ENCODE results near the gene ZPLD1. TPM values are rescaled to one million over a fixed set of nuclear protein-coding genes. Genes with fewer than 3 reads are reported as not detected.
A peak's percentile ranks its signal among the peaks of the same experiment; 100 is the strongest.

The ZPLD1 gene
- total RNA-seq, 1 experiment from 2014 or later = not detected

DNA sequence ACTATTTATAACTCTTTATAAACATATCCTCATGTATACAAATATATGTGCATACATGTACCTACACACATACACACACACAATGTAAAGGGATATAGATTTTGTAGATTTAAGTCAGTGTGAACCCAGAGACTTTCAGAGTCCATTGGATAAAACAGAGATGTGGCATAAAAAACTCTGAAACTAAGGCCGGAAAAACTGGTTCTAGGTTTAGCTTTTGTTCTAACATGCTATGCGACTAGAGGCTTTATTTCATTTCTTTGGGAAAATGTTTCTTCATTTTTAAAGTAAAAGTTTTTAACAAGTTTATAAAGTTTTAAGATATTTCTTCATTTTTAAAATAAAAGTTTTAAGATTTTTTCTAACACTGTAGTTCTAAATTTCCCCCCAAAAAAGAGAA, 36.7 kb downstream of the ZPLD1 start:
- TF ChIP-seq CTCF (conservative IDR thresholded peaks at IDR 0.05) = no peak
- TF ChIP-seq EZH2 (IDR thresholded peaks at IDR 0.05; ENCODE audit: low read depth) = no peak
- Histone ChIP-seq H2AFZ (0 out of 2 replicates have a peak overlapping the region, but pooled peaks have one; percentile 23), H3K4me1 (replicated peaks; ENCODE audit: insufficient read depth) (no peaks in the 10 kb centered on the region), H3K4me2 (no peak overlapping the region), H3K4me3 (no peak overlapping the region), H3K27me3 (ENCODE audit: insufficient read depth, low read depth) (no peaks in the 10 kb centered on the region), H3K27ac (no peak overlapping the region), H3K36me3 (ENCODE audit: low read depth) (no peaks in the 10 kb centered on the region), H3K9me3 (ENCODE audit: insufficient read depth, low read depth) (0 out of 2 replicates have a peak, but pooled peaks cover 3% of the 10 kb centered on the region), H3K79me2 (ENCODE audit: low read depth) (no peaks in the 10 kb centered on the region), H4K20me1 (ENCODE audit: insufficient read depth) (no peaks in the 10 kb centered on the region), H3F3A (ENCODE audit: insufficient read depth, low read depth) (no peaks in the 10 kb centered on the region), H3K9me2 (ENCODE audit: insufficient read depth) (no peaks in the 10 kb centered on the region; the same call in 1 of the 2 replicates)
- intact Hi-C loops (cut with micrococcal nuclease; ENCODE audit: unreplicated experiment) = no loop called here
- DNase-seq = no peak
- no TSS peak for BruUV-seq (replicated peaks)
- POLR2A ChIA-PET (ENCODE audit: unreplicated experiment) = no interaction called here
- CTCF ChIA-PET = no interaction called here

DNA sequence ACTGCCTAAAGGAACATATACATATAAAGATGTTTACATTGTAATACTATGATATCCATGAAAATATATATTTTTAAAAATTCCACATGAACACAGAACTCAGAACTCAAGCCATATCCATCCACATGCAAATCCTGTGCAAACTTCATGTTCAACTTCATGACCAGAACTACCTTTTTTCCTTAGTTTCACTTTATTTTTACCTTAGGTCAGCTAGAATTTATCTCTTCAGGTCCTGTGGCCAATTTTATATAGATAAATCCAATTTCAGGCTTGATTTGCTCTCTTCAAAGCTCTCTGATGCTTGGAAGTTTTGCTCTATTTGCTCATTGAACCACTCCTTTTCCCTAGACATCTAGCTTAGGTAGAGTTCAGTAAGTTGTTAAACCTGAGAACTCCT, 38.8 kb downstream of the ZPLD1 start:
- no peak overlapping the region for H3K4me3 ChIP-seq

GRCh38 chr3:102474207-102474606, 39.4 kb downstream of the ZPLD1 start:
- TF ChIP-seq CTCF (conservative IDR thresholded peaks at IDR 0.05) (no peak), EZH2 (IDR thresholded peaks at IDR 0.05; ENCODE audit: low read depth) (no peak)
- Histone ChIP-seq H3K9me2 (ENCODE audit: insufficient read depth) (no peaks in the 10 kb centered on the region), H3K27ac (no peak overlapping the region), H3K27me3 (ENCODE audit: insufficient read depth, low read depth) (no peaks in the 10 kb centered on the region), H3K36me3 (ENCODE audit: low read depth) (no peaks in the 10 kb centered on the region), H3K4me2 (no peak overlapping the region), H4K20me1 (ENCODE audit: insufficient read depth) (no peaks in the 10 kb centered on the region), H3K9me3 (ENCODE audit: insufficient read depth, low read depth) (no peaks in the 10 kb centered on the region), H3K4me1 (replicated peaks; ENCODE audit: insufficient read depth) (no peaks in the 10 kb centered on the region), H3F3A (ENCODE audit: insufficient read depth, low read depth) (no peaks in the 10 kb centered on the region), H3K4me3 (no peak overlapping the region), H2AFZ (no peak overlapping the region), H3K79me2 (ENCODE audit: low read depth) (no peaks in the 10 kb centered on the region)
- no TSS peak for BruUV-seq (replicated peaks)
- intact Hi-C loops (cut with micrococcal nuclease; ENCODE audit: unreplicated experiment) = no loop called here
- DNase-seq = no peak
- ChIA-PET POLR2A (ENCODE audit: unreplicated experiment) (no interaction called here), CTCF (no interaction called here)

More for the DNA sequence above, 38.8 kb downstream of the ZPLD1 start:
- Histone ChIP-seq H4K20me1 (ENCODE audit: insufficient read depth) (no peaks in the 10 kb centered on the region), H3K79me2 (ENCODE audit: low read depth) (no peaks in the 10 kb centered on the region), H3K36me3 (ENCODE audit: low read depth) (no peaks in the 10 kb centered on the region), H3K27me3 (ENCODE audit: insufficient read depth, low read depth) (no peaks in the 10 kb centered on the region), H3F3A (ENCODE audit: insufficient read depth, low read depth) (no peaks in the 10 kb centered on the region), H3K4me1 (replicated peaks; ENCODE audit: insufficient read depth) (no peaks in the 10 kb centered on the region), H2AFZ (no peak overlapping the region), H3K9me2 (ENCODE audit: insufficient read depth) (no peaks in the 10 kb centered on the region), H3K27ac (no peak overlapping the region), H3K4me2 (no peak overlapping the region), H3K9me3 (ENCODE audit: insufficient read depth, low read depth) (no peaks in the 10 kb centered on the region)
- TF ChIP-seq CTCF (conservative IDR thresholded peaks at IDR 0.05) (no peak), EZH2 (IDR thresholded peaks at IDR 0.05; ENCODE audit: low read depth) (no peak)
- DNase-seq = no peak
- BruUV-seq (replicated peaks) = no TSS peak
- ChIA-PET CTCF (no interaction called here), POLR2A (ENCODE audit: unreplicated experiment) (no interaction called here)
- intact Hi-C loops (cut with micrococcal nuclease; ENCODE audit: unreplicated experiment) = no loop called here
